ENCODE results near the gene EEF1A2. TPM values are rescaled to one million over a fixed set of nuclear protein-coding genes. Genes with fewer than 3 reads are reported as not detected.

The EEF1A2 gene
- total RNA-seq, 6 experiments from 2014 or later, result 1.1 to 7.2 (median 1.7) TPM

DNA sequence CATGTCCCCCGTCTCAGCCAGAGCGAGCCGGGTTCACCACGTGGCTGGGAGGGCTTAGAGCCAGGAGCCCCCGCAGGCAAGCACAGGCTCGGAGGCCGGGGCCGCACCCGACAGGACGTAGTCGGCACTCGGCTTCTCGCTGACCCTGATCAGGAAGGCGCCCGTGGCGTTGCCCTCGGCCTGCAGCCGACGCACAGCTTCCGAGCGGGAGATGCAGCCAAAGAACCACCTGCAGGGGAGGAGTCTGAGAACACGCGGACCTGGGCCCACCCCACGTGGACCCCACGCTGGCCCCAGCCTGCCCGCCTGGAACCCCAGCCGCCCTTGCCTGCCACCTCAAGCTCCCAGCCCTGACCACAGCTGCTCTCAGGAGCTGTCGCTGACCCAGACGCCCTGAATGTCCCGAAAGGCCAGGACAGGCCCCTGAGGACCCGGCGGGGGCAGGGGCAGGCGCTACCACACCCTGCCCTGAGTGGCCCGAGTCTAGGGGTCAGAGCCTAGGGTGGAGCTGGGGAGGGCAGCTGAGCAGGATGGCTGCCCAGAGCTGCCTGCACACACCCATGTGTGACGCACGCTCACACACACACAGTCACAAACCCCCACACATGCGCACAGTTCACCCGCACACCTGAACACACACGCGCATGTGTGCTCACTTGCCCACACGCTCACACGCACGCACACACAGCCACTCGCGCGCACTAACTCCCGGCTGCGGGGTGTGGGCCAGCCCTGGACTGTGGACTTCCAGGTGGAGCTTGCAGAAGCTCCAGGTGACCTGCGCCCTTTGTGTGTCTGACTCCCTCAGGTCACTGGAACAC is 36.2 kb upstream of the EEF1A2 start:
- H3K36me3 Mint-ChIP-seq (ENCODE audit: low read depth), result no peaks in the 10 kb centered on the region
- no peaks in the 10 kb centered on the region for H3K27me3 Mint-ChIP-seq (ENCODE audit: insufficient read depth)

DNA sequence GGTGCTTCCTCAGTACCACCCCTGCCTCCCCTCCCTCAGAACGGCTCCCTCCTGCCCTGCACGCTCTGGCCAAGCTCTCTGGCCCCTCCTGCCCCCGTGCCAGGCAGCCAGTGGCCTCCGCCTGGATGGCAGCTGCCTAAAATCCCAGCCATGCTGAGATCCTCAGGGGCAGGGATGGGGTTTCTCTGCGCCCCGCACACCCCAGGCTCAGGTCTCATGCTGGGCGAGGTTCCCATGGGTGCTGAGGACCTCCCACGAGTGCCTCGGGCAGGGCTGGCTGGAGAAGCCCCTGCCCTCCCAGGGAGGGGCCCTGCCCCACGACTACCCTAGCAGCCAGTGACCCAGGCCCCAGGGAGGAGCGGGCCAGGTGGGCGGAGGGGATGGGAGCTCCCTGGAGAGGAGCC is 35.5 kb upstream of the EEF1A2 start:
- Mint-ChIP-seq H3K9me3 (no peaks in the 10 kb centered on the region), H3K4me3 (no peak overlapping the region), H3K4me1 (ENCODE audit: low read depth) (no peaks in the 10 kb centered on the region), H3K27me3 (ENCODE audit: insufficient read depth) (no peaks in the 10 kb centered on the region), H3K36me3 (ENCODE audit: low read depth) (no peaks in the 10 kb centered on the region), H3K27ac (no peak overlapping the region)
- DNase-seq, result no peak
- TF ChIP-seq, protein P1, sequence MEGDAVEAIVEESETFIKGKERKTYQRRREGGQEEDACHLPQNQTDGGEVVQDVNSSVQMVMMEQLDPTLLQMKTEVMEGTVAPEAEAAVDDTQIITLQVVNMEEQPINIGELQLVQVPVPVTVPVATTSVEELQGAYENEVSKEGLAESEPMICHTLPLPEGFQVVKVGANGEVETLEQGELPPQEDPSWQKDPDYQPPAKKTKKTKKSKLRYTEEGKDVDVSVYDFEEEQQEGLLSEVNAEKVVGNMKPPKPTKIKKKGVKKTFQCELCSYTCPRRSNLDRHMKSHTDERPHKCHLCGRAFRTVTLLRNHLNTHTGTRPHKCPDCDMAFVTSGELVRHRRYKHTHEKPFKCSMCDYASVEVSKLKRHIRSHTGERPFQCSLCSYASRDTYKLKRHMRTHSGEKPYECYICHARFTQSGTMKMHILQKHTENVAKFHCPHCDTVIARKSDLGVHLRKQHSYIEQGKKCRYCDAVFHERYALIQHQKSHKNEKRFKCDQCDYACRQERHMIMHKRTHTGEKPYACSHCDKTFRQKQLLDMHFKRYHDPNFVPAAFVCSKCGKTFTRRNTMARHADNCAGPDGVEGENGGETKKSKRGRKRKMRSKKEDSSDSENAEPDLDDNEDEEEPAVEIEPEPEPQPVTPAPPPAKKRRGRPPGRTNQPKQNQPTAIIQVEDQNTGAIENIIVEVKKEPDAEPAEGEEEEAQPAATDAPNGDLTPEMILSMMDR (IDR thresholded peaks at IDR 0.05), result no peak

More for the DNA sequence above, 36.2 kb upstream of the EEF1A2 start:
- Mint-ChIP-seq H3K27ac (no peak overlapping the region), H3K4me3 (no peak overlapping the region), H3K9me3 (no peaks in the 10 kb centered on the region), H3K4me1 (ENCODE audit: low read depth) (no peaks in the 10 kb centered on the region; the same call in 1 of the 2 replicates)
- no peak for DNase-seq
- TF ChIP-seq, protein P1 (IDR thresholded peaks at IDR 0.05), result no peak

DNA sequence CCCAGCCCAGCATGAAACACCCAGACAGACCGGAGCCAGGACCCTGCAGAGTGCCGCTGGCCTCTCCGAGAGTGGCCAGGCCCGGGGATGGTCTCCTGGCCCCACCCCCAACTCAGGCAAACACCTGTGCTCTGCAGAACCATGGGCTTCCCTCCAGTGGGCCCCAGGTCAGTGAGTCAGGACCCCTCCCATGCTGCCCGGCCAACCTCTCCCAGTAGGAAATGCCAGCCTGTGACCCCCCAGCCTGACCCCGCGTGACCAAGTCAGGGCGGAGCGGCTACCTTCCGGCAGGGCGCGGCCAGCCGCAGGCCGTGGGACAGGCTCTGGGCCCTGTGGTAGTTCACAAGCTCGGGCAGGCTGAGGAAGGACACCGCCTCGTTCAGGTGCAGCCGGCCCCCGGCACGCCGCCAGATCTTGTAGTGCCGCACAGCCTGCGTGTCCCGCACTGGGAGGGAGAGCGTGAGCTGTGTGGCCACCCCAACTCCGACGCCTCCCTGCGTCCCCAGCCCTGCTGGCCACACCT is 35.0 kb upstream of the EEF1A2 start:
- Mint-ChIP-seq H3K4me1 (ENCODE audit: low read depth) (no peaks in the 10 kb centered on the region), H3K4me3 (no peak overlapping the region), H3K9me3 (no peaks in the 10 kb centered on the region), H3K27ac (no peak overlapping the region), H3K27me3 (ENCODE audit: insufficient read depth) (no peaks in the 10 kb centered on the region), H3K36me3 (ENCODE audit: low read depth) (no peaks in the 10 kb centered on the region)
- TF ChIP-seq, protein P1 (IDR thresholded peaks at IDR 0.05), result no peak
- no peak for DNase-seq

DNA sequence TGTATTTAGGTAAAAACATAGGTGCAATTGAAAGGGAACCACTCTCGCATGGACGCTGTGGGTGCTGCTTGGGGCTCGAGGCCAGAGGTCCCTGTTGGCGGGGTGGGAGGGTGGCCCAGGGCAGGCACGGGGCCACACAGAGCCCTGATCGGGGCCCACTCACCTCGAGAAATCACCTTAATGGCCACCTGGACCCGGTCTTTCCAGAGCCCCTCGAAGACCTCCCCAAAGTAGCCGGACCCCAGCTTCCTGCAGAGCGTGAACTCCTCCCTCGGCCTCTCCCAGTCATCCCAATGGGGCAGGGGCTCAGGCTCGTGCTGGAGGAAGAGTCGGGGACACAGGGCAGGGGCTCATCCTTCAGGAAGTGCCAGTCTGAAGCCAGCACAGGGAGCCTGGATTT is 34.5 kb upstream of the EEF1A2 start:
- Mint-ChIP-seq H3K27ac (no peak overlapping the region), H3K4me3 (no peak overlapping the region), H3K9me3 (no peaks in the 10 kb centered on the region), H3K27me3 (ENCODE audit: insufficient read depth) (no peaks in the 10 kb centered on the region), H3K4me1 (ENCODE audit: low read depth) (no peaks in the 10 kb centered on the region), H3K36me3 (ENCODE audit: low read depth) (no peaks in the 10 kb centered on the region)
- DNase-seq, result no peak
- TF ChIP-seq, protein P1 (IDR thresholded peaks at IDR 0.05), result no peak

DNA sequence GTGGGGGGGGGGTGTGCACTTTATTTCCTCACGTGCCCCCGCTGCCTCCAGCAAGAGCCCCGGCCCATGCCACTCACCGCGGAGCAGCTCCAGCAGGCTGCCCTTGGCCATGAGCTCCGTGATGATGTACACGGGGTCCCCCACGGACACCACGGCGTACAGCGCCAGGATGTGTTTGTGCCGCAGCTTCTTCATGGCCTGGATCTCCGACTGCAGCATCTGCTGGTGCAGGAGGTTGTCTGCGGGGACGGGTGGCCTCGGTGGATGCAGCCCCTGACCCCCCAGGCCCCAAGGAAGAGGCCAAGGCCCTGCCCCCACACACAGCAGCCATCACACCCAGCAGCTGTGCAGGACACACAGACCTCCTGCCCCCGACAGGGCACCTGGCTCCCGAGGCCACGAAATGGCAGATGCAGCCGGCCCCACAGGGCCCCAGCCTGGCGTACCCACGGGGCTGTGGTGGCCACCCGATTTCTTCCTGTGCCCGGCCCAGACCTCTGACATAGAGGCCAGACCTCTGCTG is 33.6 kb upstream of the EEF1A2 start:
- Mint-ChIP-seq H3K4me1 (ENCODE audit: low read depth) (no peaks in the 10 kb centered on the region), H3K36me3 (ENCODE audit: low read depth) (no peaks in the 10 kb centered on the region), H3K9me3 (no peaks in the 10 kb centered on the region), H3K4me3 (no peak overlapping the region), H3K27ac (no peak overlapping the region), H3K27me3 (ENCODE audit: insufficient read depth) (no peaks in the 10 kb centered on the region)
- TF ChIP-seq, protein P1 (IDR thresholded peaks at IDR 0.05), result no peak
- DNase-seq, result no peak

Measured in HFFc6 (cell line).